K562 (cell line): ENCODE measurements around the gene MAD1L1. TPM values are rescaled to one million over a fixed set of nuclear protein-coding genes. Genes with fewer than 3 reads are reported as not detected.

Experiments
- BRD9 ChIP-seq: fragments of 450-650 bp; IDR thresholded peaks from 2 replicates; pipeline ENCODE4 v1.6.1; 2018; ENCODE audit warnings: low read depth; ENCODE audit not compliant: partially characterized antibody
- CREB5 ChIP-seq: fragments of 250-450 bp; sonication (Bioruptor Pico); IDR thresholded peaks from 2 replicates; pipeline ENCODE4 v1.5.0; 2020; ENCODE audit warnings: mild to moderate bottlenecking
- DPF2 ChIP-seq: fragments of 450-650 bp; IDR thresholded peaks from 2 replicates; pipeline ENCODE4 v1.6.1; 2016
- FOSL1 ChIP-seq: fragments of 200-800 bp; sonication (Bioruptor generic); conservative IDR thresholded peaks from 2 replicates; pipeline ENCODE4 v1.6.1; 2016; ENCODE audit warnings: missing genetic modification characterization, missing compliant biosample characterization
- GABPB2 ChIP-seq: fragments of 250-450 bp; sonication (Bioruptor Pico); conservative IDR thresholded peaks from 2 replicates; pipeline ENCODE4 v1.5.1; 2021; ENCODE audit warnings: mild to moderate bottlenecking
- HDAC2 ChIP-seq: fragments of 450-650 bp; IDR thresholded peaks from 2 replicates; pipeline ENCODE4 v1.6.1; 2016; ENCODE audit warnings: mild to moderate bottlenecking
- KLF6 ChIP-seq: fragments of 250-450 bp; sonication (Bioruptor Pico); IDR thresholded peaks from 2 replicates; pipeline ENCODE4 v1.4.0; 2020; ENCODE audit warnings: mild to moderate bottlenecking, moderate library complexity, borderline replicate concordance
- MAFF ChIP-seq: IDR thresholded peaks from 2 replicates; pipeline ENCODE4 v1.6.1; 2012; ENCODE audit warnings: low read length, improper control_type of control experiment
- MYNN ChIP-seq, 2 experiments: sonication (generic); formaldehyde crosslinking in 1 of 2; IDR thresholded peaks; 2 replicates each; pipeline versions ENCODE4 v1.5.0 to v1.6.1; 2016 to 2020; ENCODE audit warnings: antibody characterized with exemption in 1 of 2, missing genetic modification reagents in 1 of 2
- NCOA1 ChIP-seq: fragments of 450-650 bp; IDR thresholded peaks from 2 replicates; pipeline ENCODE4 v1.6.1; 2016; ENCODE audit warnings: low read depth
- POLR2H ChIP-seq: IDR thresholded peaks from 2 replicates; pipeline ENCODE4 v1.6.1; 2016; ENCODE audit warnings: missing genetic modification characterization, low read depth, mild to moderate bottlenecking, control low read depth, missing compliant biosample characterization, moderate library complexity
- POLR3A ChIP-seq: IDR thresholded peaks from 2 replicates; pipeline ENCODE4 v1.6.1; 2011; ENCODE audit warnings: borderline replicate concordance, mild to moderate bottlenecking, moderate library complexity; ENCODE audit not compliant: insufficient read length, insufficient read depth; ENCODE audit errors: extremely low read depth
- SAFB ChIP-seq: fragments of 200-400 bp; formaldehyde crosslinking; IDR thresholded peaks from 2 replicates; pipeline ENCODE4 v1.6.1; 2017; ENCODE audit warnings: low read depth, low read length, borderline replicate concordance
- SAFB2 ChIP-seq: fragments of 200-400 bp; formaldehyde crosslinking; IDR thresholded peaks from 2 replicates; pipeline ENCODE4 v1.6.1; 2018; ENCODE audit warnings: borderline replicate concordance, low read length, low read depth, moderate library complexity; ENCODE audit not compliant: severe bottlenecking
- SAP30 ChIP-seq: fragments of 200-600 bp; sonication (generic); IDR thresholded peaks from 2 replicates; pipeline ENCODE4 v1.6.1; 2012; ENCODE audit warnings: borderline replicate concordance, low read depth, mild to moderate bottlenecking, moderate library complexity, low read length, control low read depth, inconsistent platforms; ENCODE audit not compliant: insufficient read depth, poor library complexity, severe bottlenecking
- SETDB1 ChIP-seq: IDR thresholded peaks from one replicate; pipeline ENCODE4 v1.6.1; 2012; ENCODE audit warnings: low read length, control low read depth, inconsistent platforms
- SNRNP70 ChIP-seq: fragments of 200-400 bp; formaldehyde crosslinking; optimal IDR thresholded peaks from 2 replicates; pipeline ENCODE3; 2017; ENCODE audit warnings: low read depth, low read length
- TAF15 ChIP-seq: fragments of 200-400 bp; formaldehyde crosslinking; IDR thresholded peaks from 2 replicates; pipeline ENCODE4 v1.6.1; 2017; ENCODE audit warnings: mild to moderate bottlenecking, low read depth, low read length, moderate library complexity
- YBX1 ChIP-seq: fragments of 450-650 bp; IDR thresholded peaks from 2 replicates; pipeline ENCODE4 v1.7.1; 2016; ENCODE audit warnings: mild to moderate bottlenecking
- ZBTB5 ChIP-seq: fragments of 450-650 bp; IDR thresholded peaks from 2 replicates; pipeline ENCODE4 v1.6.1; 2017; ENCODE audit warnings: antibody characterized with exemption
- ZEB2 ChIP-seq: fragments of 450-650 bp; IDR thresholded peaks from 2 replicates; pipeline ENCODE4 v1.6.1; 2016
- ZFP1 ChIP-seq: fragments of 450-650 bp; formaldehyde crosslinking; IDR thresholded peaks from 2 replicates; pipeline ENCODE4 v1.4.0; 2020; ENCODE audit warnings: mild to moderate bottlenecking, mixed read lengths
- ZNF696 ChIP-seq: fragments of 250-450 bp; sonication (Bioruptor Pico); conservative IDR thresholded peaks from 2 replicates; pipeline ENCODE4 v1.4.0; 2020; ENCODE audit warnings: mild to moderate bottlenecking, moderate library complexity
- ZNF764 ChIP-seq: fragments of 250-450 bp; sonication (Bioruptor Pico); IDR thresholded peaks from 2 replicates; pipeline ENCODE4 v1.4.0; 2020; ENCODE audit warnings: low read depth, mild to moderate bottlenecking, moderate library complexity
- polyA plus RNA-seq, 8 experiments: library from polyadenylated mRNA; depleted of rRNA in 4 of 8; stranded (reverse) in 5 of 8; unstranded in 3 of 8; fragments of >200 nt; fragmentation: Nextera tagmentation in 2 of 8; fragmentation: Illumina TruSeq in 1 of 8; extraction: Ambion mirVana in 2 of 8; extraction: Trizol in 1 of 8; gene quantifications; 2 replicates each; pipeline versions ENCODE4 v1.2.1 to v1.2.3, GENCODE V29; 2011 to 2014; ENCODE audit warnings: inconsistent platforms in 1 of 8, missing spikeins in 1 of 8
- total RNA-seq, 7 experiments: library from RNA; depleted of rRNA in 6 of 7; stranded (reverse); fragments of >200 nt in 6 of 7; fragmentation: Illumina TruSeq in 2 of 7; extraction: Trizol in 2 of 7; gene quantifications; 2 replicates each; pipeline versions ENCODE4 v1.2.1 to v1.2.3, GENCODE V29; 2011 to 2021; ENCODE audit warnings: low replicate concordance in 1 of 7

The MAD1L1 gene
- total and polyA plus RNA-seq, 9 of the 15 experiments (the other 6 are each of a cell fraction or from before 2014, with no cell fraction given): 1.7 to 89.7 (median 18.0) TPM

- TF ChIP-seq MAFF: no peak
- TF ChIP-seq POLR2H (tag): no peak
- TF ChIP-seq SAFB: no peak
- peak; percentile 88 for TF ChIP-seq DPF2
- TF ChIP-seq GABPB2: no peak
- TF ChIP-seq BRD9: no peak
- TF ChIP-seq SETDB1: no peak
- no peak for TF ChIP-seq ZFP1 (CRISPR knock-in tag)
- 0 out of 2 replicates have a peak, but pooled peaks have one; percentile 43 for TF ChIP-seq NCOA1
- no peak for TF ChIP-seq ZBTB5
- TF ChIP-seq FOSL1 (tag): peak; percentile 96
- TF ChIP-seq HDAC2: peak; percentile 80
- no peak for TF ChIP-seq CREB5 (CRISPR knock-in tag)
- TF ChIP-seq SAFB2: no peak
- TF ChIP-seq ZNF696 (CRISPR knock-in tag): no peak
- no peak for TF ChIP-seq KLF6 (CRISPR knock-in tag)
- TF ChIP-seq ZEB2: no peak; the same call in 1 of the 2 replicates
- no peak for TF ChIP-seq POLR3A
- no peak for TF ChIP-seq SNRNP70
- TF ChIP-seq ZNF764 (CRISPR knock-in tag): no peak
- no peak for TF ChIP-seq TAF15
- no peak for TF ChIP-seq YBX1
- no peak for TF ChIP-seq SAP30
- 0 out of 2 replicates have a peak, but pooled peaks have one; percentile 67 for TF ChIP-seq MYNN (IDR thresholded peaks at IDR 0.05)
- TF ChIP-seq MYNN (CRISPR knock-in tag; IDR thresholded peaks at IDR 0.05): no peak
Measured at GRCh38 chr7:2109936-2110609, 122.7 kb downstream of the MAD1L1 start (continued).
